RPMI8226 (cell line): Measurements from ENCODE around the gene LTB.

Source experiments
- DNase-seq: peaks from one replicate; pipeline ENCODE4 v3.0.0-alpha.2; 2015

LTB gene

GRCh38 chr6:31582230-31582643 is at the start of gene LTB:
Gene LTB, minus strand, starts transcription at chr6:31582424. Its CDS starts 7 bp downstream, at chr6:31582417.
- DNase-seq, result peak; percentile 19

GRCh38 chr6:31631681-31632278 is 49.6 kb upstream of the LTB start:
- DNase-seq, result no peak

GRCh38 chr6:31631209-31631608 is 49.0 kb upstream of the LTB start:
- no peak for DNase-seq

- DNase-seq, result no peak
These were observed 48.1 kb upstream of the LTB start for GRCh38 chr6:31630177-31630934.

- no peak for DNase-seq
These were observed 46.8 kb upstream of the LTB start for GRCh38 chr6:31629014-31629413.

- DNase-seq, result no peak
These were observed 45.6 kb upstream of the LTB start for GRCh38 chr6:31627690-31628287.

GRCh38 chr6:31626952-31627351 is 44.7 kb upstream of the LTB start:
- DNase-seq, result no peak

GRCh38 chr6:31624070-31624469 is 41.8 kb upstream of the LTB start:
- no peak for DNase-seq

- no peak for DNase-seq
These were observed 40.5 kb upstream of the LTB start for GRCh38 chr6:31622684-31623091.

GRCh38 chr6:31621991-31622390 is 39.8 kb upstream of the LTB start:
- DNase-seq, result no peak

GRCh38 chr6:31621320-31621939 is 39.2 kb upstream of the LTB start:
- no peak for DNase-seq

- no peak for DNase-seq
These were observed 38.5 kb upstream of the LTB start, which contains the start of gene PRRC2A for GRCh38 chr6:31620586-31621319. Gene PRRC2A, plus strand, starts transcription at chr6:31620715. Its CDS starts 2,075 bp downstream, at chr6:31622790.

GRCh38 chr6:31619805-31620585 is 37.8 kb upstream of the LTB start:
- DNase-seq, result peak; percentile 99

- no peak for DNase-seq
These were observed 34.8 kb upstream of the LTB start for GRCh38 chr6:31617010-31617409.

GRCh38 chr6:31615748-31616147 is 33.5 kb upstream of the LTB start:
- DNase-seq, result no peak

GRCh38 chr6:31614684-31615578 is 32.7 kb upstream of the LTB start, which contains the start of gene AIF1:
Gene AIF1, plus strand, starts transcription at chr6:31615234. Its CDS starts 96 bp downstream, at chr6:31615330.
- DNase-seq, result peak; percentile 55

GRCh38 chr6:31614075-31614619 is 31.9 kb upstream of the LTB start:
- DNase-seq, result peak; percentile 85

- DNase-seq, result no peak
These were observed 28.7 kb upstream of the LTB start for GRCh38 chr6:31610968-31611367.

GRCh38 chr6:31609519-31610406 is 27.5 kb upstream of the LTB start:
- DNase-seq, result no peak
